H4 (cell line): ENCODE results near the gene SSTR4. TPM values are rescaled to one million over a fixed set of nuclear protein-coding genes. Genes with fewer than 3 reads are reported as not detected.

Experiments
- DNase-seq: peaks from one replicate; pipeline ENCODE4 v3.0.0-alpha.2; 2015; ENCODE audit warnings: low spot score
- total RNA-seq: library from RNA; depleted of rRNA; stranded (reverse); fragments of >200 nt; shearing (Covaris generic); gene quantifications from 2 replicates; pipeline ENCODE4 v1.2.3, GENCODE V29; 2014; rRNA removed

Gene SSTR4
- total RNA-seq, 1 experiment from 2014 or later: not detected

GRCh38 chr20:23086931-23087411, 51.9 kb downstream of the SSTR4 start:
- DNase-seq: no peak

GRCh38 chr20:23087587-23088251, 52.6 kb downstream of the SSTR4 start:
- DNase-seq: no peak

Other genes starting within 250 kb of the SSTR4 start
- 0.04 and 0.33 TPM in 2 replicates for gene THBD, start 14.4 kb downstream of the SSTR4 start, total RNA-seq
- gene CD93, start 51.0 kb downstream of the SSTR4 start, total RNA-seq: not detected in 2 replicates